Activated T-helper 1 cell treated with anti-CD3 and anti-CD28 coated beads, Interleukin-2, amount 50 U/mL, for 16 hours (primary cell): ENCODE data around the gene VARS2.
"Not testable (repeated sequence)": the region's sequence is repeated elsewhere in the genome, so short reads cannot be mapped to it uniquely, and the experiment has no call there.

Experiments used
- DNase-seq, 2 donors: peaks; one replicate each; pipeline ENCODE4 v3.0.0-alpha.2; 2020; ENCODE audit warnings: low read depth in 1 of 2, low spot score in 1 of 2

VARS2 gene

GRCh38 chr6:30914076-30914853 is at the start of gene VARS2:
VARS2 (plus strand) TSS chr6:30914238; CDS start chr6:30914837, 599 bp downstream.
- peak; percentile 62 to 85 for DNase-seq

GRCh38 chr6:30864325-30864724 is 49.7 kb upstream of the VARS2 start:
- DNase-seq = no peak

GRCh38 chr6:30869241-30869749 is 44.7 kb upstream of the VARS2 start:
- not testable (repeated sequence) for DNase-seq

DNA sequence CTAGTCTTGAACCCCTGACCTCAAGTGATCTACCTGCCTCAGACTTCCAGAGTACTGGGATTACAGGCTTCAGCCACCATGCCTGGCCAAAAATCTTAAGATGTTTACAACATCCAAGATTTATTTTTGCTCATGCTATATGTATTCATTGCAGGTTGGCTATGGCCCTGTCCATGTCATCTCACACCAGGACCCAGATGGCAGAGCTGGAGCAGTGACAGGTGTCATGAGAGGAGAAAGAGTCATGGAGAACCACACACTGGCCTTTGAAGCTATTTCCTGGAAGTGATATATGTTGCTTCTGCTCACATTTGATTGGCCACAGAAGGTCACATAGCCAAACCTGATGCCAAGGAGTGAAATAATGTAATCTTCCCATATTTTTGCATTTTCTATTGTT is 43.5 kb upstream of the VARS2 start:
- DNase-seq = no peak

DNA sequence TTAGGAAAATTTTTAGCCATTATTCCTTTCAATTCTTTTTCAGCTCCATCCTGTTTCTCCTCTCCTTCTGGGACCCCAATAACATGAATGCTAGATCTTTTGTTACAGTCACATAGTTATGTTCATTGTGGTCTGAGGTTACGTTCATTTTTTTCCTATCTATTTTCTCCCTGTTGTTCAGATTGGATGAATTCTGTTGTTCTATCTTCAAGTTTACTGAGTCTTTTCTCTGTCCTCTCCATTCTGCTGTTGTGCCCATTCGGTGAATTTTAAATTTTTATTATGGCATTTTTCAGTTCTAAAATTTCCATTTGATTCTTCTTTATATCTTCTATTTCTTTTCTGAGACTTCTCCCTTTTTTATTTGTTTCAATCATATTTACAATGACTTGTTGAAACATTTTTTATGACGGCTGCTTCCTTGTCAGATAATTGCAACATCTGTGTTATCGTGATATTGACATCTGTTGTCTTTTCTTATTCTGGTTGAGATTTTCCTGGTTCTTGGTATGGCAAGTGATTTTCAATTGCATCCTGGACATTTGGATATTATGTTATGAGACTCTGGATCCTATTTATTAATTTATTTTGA is 42.4 kb upstream of the VARS2 start:
- no peak for DNase-seq

DNA sequence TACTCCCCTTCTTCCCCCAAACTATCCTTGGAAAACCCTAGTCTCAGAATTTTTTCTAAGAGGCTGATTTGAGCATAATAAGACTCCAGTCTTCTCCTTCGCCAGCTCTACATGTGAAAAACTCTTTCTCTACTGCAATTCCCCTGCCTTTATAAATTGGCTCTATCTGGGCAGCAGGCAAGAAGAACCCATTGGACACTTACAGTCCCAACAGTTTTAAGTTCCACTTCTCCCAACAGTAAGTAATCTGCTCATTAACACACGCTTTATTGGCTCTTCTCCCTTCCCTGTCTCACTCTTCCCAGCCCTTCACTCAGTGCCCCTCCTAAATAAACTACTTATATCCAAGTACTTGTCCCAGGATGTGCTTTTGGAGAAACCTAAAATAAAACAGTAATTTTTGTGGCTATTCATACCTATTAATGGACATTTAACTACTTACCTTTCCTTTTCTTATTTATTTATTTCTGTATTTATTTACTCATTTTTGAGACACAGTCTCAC is 40.8 kb upstream of the VARS2 start:
- no peak for DNase-seq

- DNase-seq = not testable (repeated sequence)
These were observed 40.2 kb upstream of the VARS2 start for GRCh38 chr6:30873795-30874194.

- DNase-seq = no peak
These were observed 38.6 kb upstream of the VARS2 start for GRCh38 chr6:30875244-30876038.

- no peak for DNase-seq
These were observed 37.9 kb upstream of the VARS2 start for GRCh38 chr6:30876039-30876730.

GRCh38 chr6:30877419-30878262 is 36.4 kb upstream of the VARS2 start:
- peak; percentile 47 to 50 for DNase-seq

- no peak for DNase-seq
These were observed 34.2 kb upstream of the VARS2 start for GRCh38 chr6:30879684-30880427.

DNA sequence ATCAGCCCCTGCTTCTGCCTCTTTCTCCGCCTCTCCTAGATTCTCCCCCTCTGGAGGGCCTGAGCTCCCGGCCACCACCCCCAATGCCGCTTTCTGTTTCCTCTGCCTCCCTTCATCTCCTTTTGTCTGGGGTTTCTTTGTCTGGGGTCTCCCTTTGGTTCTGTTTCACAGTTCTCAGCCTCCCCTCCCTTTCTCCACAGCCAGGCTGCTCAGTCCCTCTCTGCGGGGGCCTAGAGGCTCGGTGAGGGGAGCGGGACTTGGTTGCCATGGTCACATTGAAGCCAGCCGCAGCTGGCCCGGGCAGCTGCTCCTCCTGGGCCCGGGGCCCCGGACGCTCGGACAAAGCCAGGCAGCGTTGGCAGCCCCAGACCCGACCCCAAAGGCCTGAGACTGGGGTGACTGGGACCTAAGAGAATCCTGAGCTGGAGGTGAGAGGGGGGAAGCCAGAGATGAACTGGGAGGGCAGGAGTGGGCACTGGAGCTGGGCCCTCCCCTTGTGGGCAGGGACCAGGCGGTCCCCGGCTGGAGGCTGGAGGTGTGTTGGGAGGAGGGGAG is 33.3 kb upstream of the VARS2 start:
- no peak for DNase-seq

- no peak for DNase-seq
These were observed 32.4 kb upstream of the VARS2 start for GRCh38 chr6:30881392-30882203.

- no peak for DNase-seq
These were observed 31.8 kb upstream of the VARS2 start for GRCh38 chr6:30882204-30882758.

DNA sequence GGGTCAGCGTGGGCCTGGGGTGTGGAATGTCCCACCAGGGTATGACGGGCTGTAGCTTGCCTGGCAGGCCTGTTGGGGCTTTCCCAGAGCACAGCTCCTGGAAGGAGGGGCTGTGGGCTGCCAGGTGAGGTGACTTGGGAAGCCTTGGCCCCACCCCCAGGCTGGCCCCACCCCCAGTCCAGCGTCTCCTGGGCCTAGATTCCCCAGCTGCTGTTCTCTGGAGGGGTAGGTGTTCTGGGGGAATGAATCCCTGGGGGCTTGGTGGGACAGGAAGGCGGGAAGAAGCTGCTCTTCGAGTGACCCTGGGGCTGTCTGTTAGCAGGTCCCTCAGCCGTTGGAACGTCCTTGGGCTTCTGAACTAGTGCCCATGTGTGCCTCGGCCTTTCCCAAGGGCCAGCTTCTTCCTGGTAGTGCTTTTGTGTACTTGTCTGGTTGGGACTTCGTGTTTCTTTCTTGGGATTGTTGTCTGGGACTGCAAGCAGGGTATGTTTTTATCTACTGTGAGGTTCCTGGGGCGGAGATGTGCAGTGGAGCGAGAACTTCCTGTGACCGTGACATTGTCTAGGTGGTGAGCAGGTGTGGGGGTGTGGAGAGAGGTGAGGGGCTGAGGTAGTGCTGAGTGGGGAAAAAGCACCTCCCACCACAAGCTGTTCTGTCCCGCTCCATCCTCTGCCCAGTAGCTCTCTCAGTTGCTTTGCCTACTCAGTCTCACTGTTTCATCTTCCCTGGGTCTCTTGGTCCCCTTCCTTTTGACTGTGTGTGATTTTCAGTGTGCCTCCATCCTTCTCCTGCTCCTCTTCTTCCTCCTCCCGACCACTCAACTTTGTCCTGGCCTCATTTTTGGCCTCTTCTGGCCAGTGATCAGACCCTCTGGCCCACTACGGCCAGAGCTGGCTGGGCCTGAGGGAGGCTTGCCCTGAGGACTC is 31.0 kb upstream of the VARS2 start:
- DNase-seq = no peak

DNA sequence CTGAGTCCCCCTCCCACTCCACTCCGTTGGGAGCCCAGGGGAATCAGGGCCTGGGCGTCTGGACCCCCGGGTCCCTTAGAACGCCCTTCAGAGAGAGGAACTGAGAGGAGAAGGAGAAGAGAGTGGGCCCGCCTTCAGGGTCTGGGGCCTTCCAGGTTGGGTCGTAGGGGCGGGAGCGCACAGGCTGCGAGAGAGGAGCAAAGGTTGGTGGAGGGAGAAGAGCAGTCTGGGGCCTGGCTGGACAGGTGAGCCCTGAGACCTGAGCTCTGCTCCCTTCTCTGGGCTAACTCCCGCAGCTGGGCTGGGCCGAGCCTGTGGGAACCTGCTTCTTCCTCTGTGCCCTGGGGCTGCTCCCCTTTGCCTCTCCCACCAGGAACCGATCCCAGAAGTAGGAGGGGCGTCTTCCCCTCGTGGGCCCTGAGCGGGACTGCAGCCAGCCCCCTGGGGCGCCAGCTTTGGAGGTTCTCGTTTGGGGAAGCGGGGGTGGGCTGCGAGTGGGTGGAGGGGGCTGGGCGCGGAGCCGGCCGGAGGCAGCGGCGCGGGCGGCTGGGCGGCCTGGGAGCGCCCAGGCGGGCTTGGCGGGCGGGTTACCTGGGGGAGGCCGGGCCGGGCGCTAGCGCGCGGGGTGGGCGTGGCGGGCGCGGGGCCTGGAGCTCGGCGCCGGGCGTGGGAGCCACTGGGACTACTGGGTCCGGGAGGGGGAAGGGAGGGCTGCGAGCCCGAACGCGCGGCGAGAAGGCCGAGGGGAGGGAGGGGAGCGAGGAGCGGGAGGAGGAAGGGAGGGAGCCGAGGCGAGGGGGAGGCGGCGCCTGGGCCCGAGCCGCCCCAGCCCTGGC is 30.1 kb upstream of the VARS2 start, which contains the start of gene DDR1:
Gene DDR1 (plus strand): TSS at position 835 of the 836 bp plus-strand sequence. CDS start 4,211 bp downstream, outside the sequence.
- peak; percentile 18 to 21 for DNase-seq
